HepG2 (cell line): ENCODE measurements around the gene TRAK1. TPM values are rescaled to one million over a fixed set of nuclear protein-coding genes. Genes with fewer than 3 reads are reported as not detected.

ENCODE experiments used
- ATAC-seq: fragments of 200-7000 bp; cut with Tn5 transposase; 3 replicates; pipeline ENCODE4 v1.9.1; 2020; ENCODE audit warnings: mild to moderate bottlenecking, moderate library complexity
- BruUV-seq: library from RNA; stranded (reverse); fragments of 400-500 nt; replicated peaks from 2 replicates; lab custom pipeline; 2021; lab: Mats Ljungman, UMichigan
- CTCF ChIA-PET: fragments of 300-600 bp; formaldehyde crosslinking; extraction: SDS; loops from one replicate; lab custom pipeline; 2021; ENCODE audit warnings: low total read pairs, inconsistent platforms, low intra/inter-chr PET ratio; lab: Yijun Ruan, JAX
- POLR2A ChIA-PET: fragments of 350-600 bp; sonication (Branson Sonifier 250); formaldehyde crosslinking; loops from one replicate; lab custom pipeline; 2020; ENCODE audit warnings: antibody characterized with exemption, inconsistent platforms; lab: Yijun Ruan, JAX
- DNase-seq: peaks from one replicate; pipeline ENCODE4 v3.0.0-alpha.2; 2015; ENCODE audit warnings: low spot score
- FAIRE-seq: peaks from 3 replicates; lab custom pipeline; 2011; peaks lifted over from hg19 to GRCh38; lab: Jason Lieb, UNC
- H2AFZ ChIP-seq: one replicate; pipeline ENCODE4 v1.6.1; 2011; ENCODE audit warnings: low read length, inconsistent platforms
- H3K27ac ChIP-seq: fragments of 300-600 bp; 3 replicates; pipeline ENCODE4 v1.8.0; 2011; ENCODE audit warnings: mixed run types, mild to moderate bottlenecking, mixed read lengths, low read length, inconsistent platforms; ENCODE audit not compliant: insufficient read depth; ENCODE audit errors: extremely low read length
- H3K27me3 ChIP-seq, 2 experiments: fragments of 200-600 bp in 1 of 2; 2 replicates in 1 of 2; 3 replicates in 1 of 2; pipeline versions ENCODE4 v1.6.0 to v1.8.0; 2011; ENCODE audit warnings: low read length in 2 of 2, mild to moderate bottlenecking in 2 of 2, moderate library complexity in 2 of 2, inconsistent platforms in 1 of 2; ENCODE audit not compliant: insufficient read depth in 2 of 2, control insufficient read depth in 1 of 2
- H3K36me3 ChIP-seq, 2 experiments: fragments of 200-600 bp in 1 of 2; replicated peaks in 1 of 2; 2 replicates in 1 of 2; 3 replicates in 1 of 2; pipeline versions ENCODE4 v1.5.1 to v1.8.0; 2011; ENCODE audit warnings: low read length in 2 of 2, inconsistent platforms in 1 of 2; ENCODE audit not compliant: insufficient read depth in 2 of 2, control insufficient read depth in 1 of 2
- H3K4me1 ChIP-seq: 2 replicates; pipeline ENCODE4 v1.5.1; 2012; ENCODE audit warnings: low read length, inconsistent platforms; ENCODE audit not compliant: insufficient read depth
- H3K4me2 ChIP-seq: 2 replicates; pipeline ENCODE4 v1.6.0; 2011; ENCODE audit warnings: low read depth, low read length, inconsistent platforms
- H3K4me3 ChIP-seq, 3 experiments: fragments of 200-600 bp in 1 of 3; sonication (generic), shearing (Covaris generic) in 1 of 3; replicated peaks in 1 of 3; 2 replicates each; pipeline ENCODE4 v1.5.1; 2011 to 2016; ENCODE audit warnings: low read length in 3 of 3, inconsistent platforms in 2 of 3, low read depth in 2 of 3, mild to moderate bottlenecking in 2 of 3, control low read depth in 1 of 3, mixed read lengths in 1 of 3; ENCODE audit not compliant: insufficient read depth in 1 of 3
- H3K79me2 ChIP-seq: one replicate; pipeline ENCODE4 v1.6.1; 2011; ENCODE audit warnings: low read length, inconsistent platforms; ENCODE audit not compliant: insufficient read depth
- H3K9ac ChIP-seq: 2 replicates; pipeline ENCODE4 v1.6.0; 2011; ENCODE audit warnings: mild to moderate bottlenecking, low read depth, low read length, inconsistent platforms; ENCODE audit not compliant: insufficient read depth
- H3K9me3 ChIP-seq: 2 replicates; pipeline ENCODE4 v1.5.1; 2012; ENCODE audit warnings: mild to moderate bottlenecking, low read length
- H4K20me1 ChIP-seq: 2 replicates; pipeline ENCODE4 v1.6.0; 2011; ENCODE audit warnings: inconsistent platforms, mild to moderate bottlenecking, low read length, moderate library complexity; ENCODE audit not compliant: insufficient read depth
- AKNA ChIP-seq: sonication (generic); formaldehyde crosslinking; IDR thresholded peaks from 2 replicates; pipeline ENCODE4 v1.4.0; 2020; ENCODE audit warnings: missing genetic modification reagents, borderline replicate concordance
- CHCHD3 ChIP-seq: sonication (generic); formaldehyde crosslinking; IDR thresholded peaks from 2 replicates; pipeline ENCODE4 v1.8.0; 2022; ENCODE audit warnings: mild to moderate bottlenecking, missing genetic modification reagents, moderate library complexity
- CREB1 ChIP-seq, 2 experiments: fragments of 450-650 bp in 1 of 2; IDR thresholded peaks; 2 replicates each; pipeline ENCODE4 v1.6.1; 2016 to 2017; ENCODE audit warnings: control low read depth in 1 of 2, mild to moderate bottlenecking in 1 of 2, missing compliant biosample characterization in 1 of 2, missing genetic modification characterization in 1 of 2
- FOXA1 ChIP-seq, 2 experiments: fragments of 450-650 bp in 1 of 2; sonication (generic) in 1 of 2; formaldehyde crosslinking in 1 of 2; IDR thresholded peaks; 2 replicates each; pipeline versions ENCODE4 v1.4.0 to v1.6.1; 2016 to 2020; ENCODE audit warnings: missing genetic modification reagents in 1 of 2
- FOXP1 ChIP-seq, 2 experiments: fragments of 450-650 bp in 1 of 2; IDR thresholded peaks; 2 replicates each; pipeline ENCODE4 v1.6.1; 2017 to 2018; ENCODE audit warnings: antibody characterized with exemption in 1 of 2
- MLX ChIP-seq: IDR thresholded peaks from 2 replicates; pipeline ENCODE4 v1.6.1; 2016
- MXI1 ChIP-seq: IDR thresholded peaks from 3 replicates; pipeline ENCODE4 v1.6.1; 2012; ENCODE audit warnings: low read depth, low read length, inconsistent platforms, borderline replicate concordance
- PAXIP1 ChIP-seq: sonication (generic); formaldehyde crosslinking; conservative IDR thresholded peaks from 2 replicates; pipeline ENCODE4 v1.4.0; 2020; ENCODE audit warnings: mild to moderate bottlenecking, missing genetic modification reagents, moderate library complexity
- RXRB ChIP-seq: IDR thresholded peaks from 2 replicates; pipeline ENCODE4 v1.6.1; 2016; ENCODE audit warnings: borderline replicate concordance, missing genetic modification reagents, missing compliant biosample characterization
- ZBTB1 ChIP-seq: sonication (generic); formaldehyde crosslinking; IDR thresholded peaks from 2 replicates; pipeline ENCODE4 v1.4.0; 2020; ENCODE audit warnings: missing genetic modification reagents, borderline replicate concordance
- ZNF446 ChIP-seq: sonication (generic); formaldehyde crosslinking; IDR thresholded peaks from 2 replicates; pipeline ENCODE4 v1.5.0; 2020; ENCODE audit warnings: mild to moderate bottlenecking, missing genetic modification reagents
- ZNF510 ChIP-seq: sonication (generic); formaldehyde crosslinking; IDR thresholded peaks from 2 replicates; pipeline ENCODE4 v1.4.0; 2020; ENCODE audit warnings: low read depth, mild to moderate bottlenecking, missing genetic modification reagents
- ZNF747 ChIP-seq: sonication (generic); formaldehyde crosslinking; IDR thresholded peaks from 2 replicates; pipeline ENCODE4 v1.8.1; 2023; ENCODE audit warnings: missing genetic modification reagents, mild to moderate bottlenecking, borderline replicate concordance
- WGBS: methylation state at CpG from one replicate; pipeline ENCODE4 v1.1.6; 2017; ENCODE audit warnings: low lambda C conversion rate; 5-methylcytosine and 5-hydroxymethylcytosine counted together
- in situ Hi-C: cut with HindIII; loops from 2 replicates; pipeline ENCODE4 v1.10.0; 2017; ENCODE audit warnings: low pct_unique_long_range_greater_than_20kb; ENCODE audit not compliant: extremely low pct_ligation_motif_present
- intact Hi-C: fragments of 100-400 bp; cut with micrococcal nuclease; formaldehyde crosslinking; loops from one replicate; pipeline ENCODE4 v1.10.0; 2022; ENCODE audit not compliant: unreplicated experiment
- polyA plus RNA-seq, 8 experiments: library from polyadenylated mRNA; depleted of rRNA in 3 of 8; stranded (reverse) in 7 of 8; unstranded in 1 of 8; fragments of >200 nt; fragmentation: Illumina TruSeq in 4 of 8; extraction: Trizol in 4 of 8; gene quantifications; 2 replicates each; pipeline versions ENCODE4 v1.2.1 to v1.2.3, GENCODE V29; 2011 to 2016; ENCODE audit warnings: low read depth in 4 of 8, missing spikeins in 1 of 8, mixed read lengths in 1 of 8; ENCODE audit not compliant: insufficient read depth in 1 of 8
- total RNA-seq, 5 experiments: library from RNA; depleted of rRNA; stranded (reverse); fragments of >200 nt; fragmentation: Illumina TruSeq; extraction: Trizol; gene quantifications; 2 replicates each; pipeline ENCODE4 v1.2.3, GENCODE V29; 2016; ENCODE audit warnings: low read depth in 1 of 5

Gene TRAK1
- total and polyA plus RNA-seq, 2 of the 13 experiments (the other 11 are each of a cell fraction or from before 2014, with no cell fraction given): 20.5 to 46.6 TPM

GRCh38 chr3:42094128-42094527 is 3.0 kb downstream of the TRAK1 start (continued):
- TF ChIP-seq AKNA (no peak), MXI1 (no peak)

GRCh38 chr3:42094691-42095391 is 3.7 kb downstream of the TRAK1 start:
- Histone ChIP-seq H3K4me2 (no peak overlapping the region), H3K9ac (no peak overlapping the region), H4K20me1 (no peaks in the 10 kb centered on the region), H3K27me3 (no peaks in the 10 kb centered on the region), H3K9me3 (peaks cover 6% of the 10 kb centered on the region; the same call in 1 of the 2 replicates), H3K4me1 (no peaks in the 10 kb centered on the region), H3K4me3 (no peak overlapping the region), H2AFZ (no peak overlapping the region), H3K79me2 (no peaks in the 10 kb centered on the region), H3K27ac (no peak overlapping the region), H3K36me3 (peaks cover 12 to 25% of the 10 kb centered on the region in 2 experiments; a peak in 3 of 5 replicates)
- 93% methylated on average over 4 of the region's 4 CpGs for WGBS
- BruUV-seq: no TSS peak
- intact Hi-C loops: loop anchor here (5.0 kb wide), 1 partner anchor 98 kb away; no protein-coding TSS in a partner anchor
- in situ Hi-C loops: loop anchor here (5.0 kb wide), 1 partner anchor 203 kb away; no protein-coding TSS in a partner anchor
- ChIA-PET POLR2A (no interaction called here), CTCF (no interaction called here)
- FAIRE-seq (no peak), ATAC-seq (no peak), DNase-seq (no peak)
- no peak for TF ChIP-seq FOXA1 (IDR thresholded peaks at IDR 0.05)
- no peak for TF ChIP-seq FOXA1 (CRISPR knock-in tag; IDR thresholded peaks at IDR 0.05)
- TF ChIP-seq ZNF747 (CRISPR knock-in tag): no peak
- TF ChIP-seq RXRB (CRISPR knock-in tag): no peak
- TF ChIP-seq PAXIP1 (CRISPR knock-in tag): no peak
- TF ChIP-seq MLX (CRISPR knock-in tag): no peak
- TF ChIP-seq CHCHD3 (CRISPR knock-in tag): no peak
- no peak for TF ChIP-seq FOXP1 (IDR thresholded peaks at IDR 0.05)
- no peak for TF ChIP-seq FOXP1 (CRISPR knock-in tag; IDR thresholded peaks at IDR 0.05)
- no peak for TF ChIP-seq ZNF510 (CRISPR knock-in tag)
- TF ChIP-seq CREB1 (IDR thresholded peaks at IDR 0.05): no peak
- no peak for TF ChIP-seq CREB1 (CRISPR knock-in tag; IDR thresholded peaks at IDR 0.05)
- TF ChIP-seq ZNF446 (CRISPR knock-in tag): no peak
- no peak for TF ChIP-seq ZBTB1 (CRISPR knock-in tag)
